HuH-7 (cell line): ENCODE measurements around the gene CDK13.

Source experiments
- DNase-seq: peaks from one replicate; pipeline ENCODE4 v3.0.0; 2011; ENCODE audit warnings: low spot score

Gene CDK13

GRCh38 chr7:39948956-39949928, 814 bp upstream of the CDK13 start:
- DNase-seq: peak; percentile 96

DNA sequence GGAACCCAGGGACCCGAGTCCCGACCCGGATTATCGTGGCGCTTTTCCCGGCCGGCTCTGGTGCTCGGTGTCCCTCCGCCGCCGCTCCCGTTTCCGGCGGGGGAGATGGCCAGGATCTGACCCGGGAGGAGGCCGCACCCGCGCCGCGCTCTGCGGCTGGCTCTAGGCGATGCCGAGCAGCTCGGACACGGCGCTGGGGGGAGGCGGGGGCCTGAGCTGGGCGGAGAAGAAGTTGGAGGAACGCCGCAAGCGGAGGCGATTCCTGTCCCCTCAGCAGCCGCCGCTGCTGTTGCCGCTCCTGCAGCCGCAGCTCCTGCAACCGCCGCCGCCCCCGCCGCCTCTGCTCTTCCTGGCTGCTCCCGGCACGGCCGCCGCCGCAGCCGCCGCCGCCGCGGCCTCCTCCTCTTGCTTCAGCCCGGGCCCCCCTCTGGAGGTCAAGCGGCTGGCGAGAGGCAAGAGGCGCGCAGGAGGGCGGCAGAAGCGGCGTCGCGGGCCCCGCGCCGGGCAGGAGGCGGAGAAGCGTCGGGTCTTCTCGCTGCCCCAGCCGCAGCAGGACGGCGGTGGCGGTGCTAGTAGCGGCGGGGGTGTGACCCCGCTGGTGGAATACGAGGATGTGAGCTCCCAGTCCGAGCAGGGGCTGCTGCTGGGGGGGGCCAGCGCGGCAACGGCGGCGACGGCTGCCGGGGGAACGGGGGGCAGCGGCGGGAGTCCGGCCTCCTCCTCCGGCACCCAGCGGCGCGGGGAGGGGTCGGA, 593 bp downstream of the CDK13 start:
- DNase-seq: peak; percentile 32

DNA sequence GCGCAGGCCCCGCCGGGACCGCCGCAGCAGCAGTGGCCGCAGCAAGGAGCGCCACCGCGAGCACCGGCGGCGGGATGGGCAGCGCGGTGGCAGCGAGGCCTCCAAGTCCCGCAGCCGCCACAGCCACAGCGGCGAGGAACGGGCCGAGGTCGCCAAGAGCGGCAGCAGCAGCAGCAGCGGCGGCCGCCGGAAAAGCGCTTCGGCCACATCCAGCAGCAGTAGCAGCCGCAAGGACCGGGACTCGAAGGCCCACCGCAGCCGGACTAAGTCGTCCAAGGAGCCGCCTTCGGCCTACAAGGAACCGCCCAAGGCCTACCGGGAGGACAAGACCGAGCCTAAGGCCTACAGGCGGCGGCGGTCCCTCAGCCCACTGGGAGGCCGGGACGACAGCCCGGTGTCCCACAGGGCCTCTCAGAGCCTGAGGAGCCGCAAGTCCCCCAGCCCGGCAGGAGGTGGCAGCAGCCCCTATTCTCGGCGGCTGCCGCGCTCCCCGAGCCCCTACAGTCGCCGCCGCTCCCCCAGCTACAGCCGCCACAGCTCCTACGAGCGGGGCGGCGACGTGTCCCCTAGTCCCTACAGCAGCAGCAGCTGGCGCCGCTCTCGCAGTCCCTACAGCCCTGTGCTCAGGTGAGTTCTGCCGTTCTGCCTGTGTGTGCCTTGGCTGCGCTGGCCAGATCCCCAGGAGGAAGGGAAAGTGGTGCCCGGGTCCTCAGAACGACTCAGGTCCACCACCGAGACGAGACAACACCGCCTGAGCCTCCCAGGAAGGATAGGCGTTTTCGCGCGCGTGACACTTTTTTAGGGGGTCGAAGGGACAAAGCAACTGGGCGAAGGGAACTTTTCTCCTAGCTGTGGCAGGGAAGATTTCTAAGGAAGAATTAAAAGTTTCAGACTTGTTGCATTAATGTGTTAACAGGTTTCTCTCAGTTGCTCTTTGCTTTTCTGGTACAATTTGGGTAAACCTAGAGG, 1.5 kb downstream of the CDK13 start:
- DNase-seq: peak; percentile 63

- DNase-seq: no peak
Measured at GRCh38 chr7:39952374-39952773, 2.3 kb downstream of the CDK13 start.

GRCh38 chr7:39952803-39953202, 2.7 kb downstream of the CDK13 start:
- DNase-seq: no peak

- DNase-seq: no peak
Measured at GRCh38 chr7:39954694-39955093, 4.6 kb downstream of the CDK13 start.

GRCh38 chr7:39958038-39958437, 8.0 kb downstream of the CDK13 start:
- no peak for DNase-seq

GRCh38 chr7:39967406-39968161, 17.5 kb downstream of the CDK13 start:
- DNase-seq: no peak

DNA sequence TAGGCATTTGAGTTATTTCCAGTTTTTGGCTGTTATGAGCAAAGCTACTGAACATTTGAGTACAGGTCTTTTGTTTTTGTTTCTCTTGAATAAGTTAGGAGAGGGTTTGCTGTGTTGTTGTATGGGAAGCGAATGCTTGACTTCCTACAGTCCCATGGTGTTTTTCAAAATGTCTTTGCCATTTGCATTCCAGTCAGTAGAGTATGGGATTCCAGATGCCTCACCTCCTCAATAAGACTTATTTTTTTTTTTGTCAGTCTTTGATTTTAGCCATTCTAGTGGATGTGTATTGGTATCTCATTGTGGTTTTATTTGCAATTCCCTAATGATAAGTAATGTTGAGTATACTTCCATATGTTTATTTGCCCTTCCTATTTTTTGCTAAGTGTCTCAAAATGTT, 19.4 kb downstream of the CDK13 start:
- no peak for DNase-seq

GRCh38 chr7:39971924-39972323, 21.9 kb downstream of the CDK13 start:
- DNase-seq: no peak

- no peak for DNase-seq
Measured at GRCh38 chr7:39973801-39974200, 23.7 kb downstream of the CDK13 start.

GRCh38 chr7:39978230-39978934, 28.3 kb downstream of the CDK13 start:
- no peak for DNase-seq

GRCh38 chr7:39979406-39980073, 29.5 kb downstream of the CDK13 start:
- no peak for DNase-seq

DNA sequence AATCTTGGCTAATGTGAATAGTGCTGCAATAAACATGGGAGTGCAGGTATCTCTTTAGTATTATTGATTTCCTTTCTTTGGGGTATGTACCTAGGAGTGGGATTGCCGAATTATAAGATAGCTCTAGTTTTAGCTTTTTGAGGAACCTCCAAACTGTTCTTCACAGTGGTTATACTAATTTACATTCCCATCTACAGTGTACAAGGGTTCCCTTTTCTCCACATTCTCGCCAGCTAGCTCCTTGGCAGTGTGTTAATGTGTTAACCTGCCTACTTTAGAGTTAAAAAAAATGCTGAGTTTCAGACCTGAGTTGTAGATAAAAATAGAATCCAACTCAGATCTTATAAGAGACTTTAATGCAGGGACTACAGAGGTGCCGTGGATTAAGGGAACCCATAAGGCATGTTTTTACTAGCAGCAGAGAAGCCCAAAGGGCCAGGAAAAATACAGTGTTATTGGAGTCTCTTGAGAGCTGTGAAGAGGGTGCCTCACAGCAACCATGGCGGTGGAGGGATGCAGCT, 35.4 kb downstream of the CDK13 start:
- no peak for DNase-seq

GRCh38 chr7:39987641-39988347, 37.7 kb downstream of the CDK13 start:
- DNase-seq: no peak

GRCh38 chr7:40000734-40001315, 50.8 kb downstream of the CDK13 start:
- no peak for DNase-seq

- no peak for DNase-seq
Measured at GRCh38 chr7:40001649-40002048, 51.6 kb downstream of the CDK13 start.

DNA sequence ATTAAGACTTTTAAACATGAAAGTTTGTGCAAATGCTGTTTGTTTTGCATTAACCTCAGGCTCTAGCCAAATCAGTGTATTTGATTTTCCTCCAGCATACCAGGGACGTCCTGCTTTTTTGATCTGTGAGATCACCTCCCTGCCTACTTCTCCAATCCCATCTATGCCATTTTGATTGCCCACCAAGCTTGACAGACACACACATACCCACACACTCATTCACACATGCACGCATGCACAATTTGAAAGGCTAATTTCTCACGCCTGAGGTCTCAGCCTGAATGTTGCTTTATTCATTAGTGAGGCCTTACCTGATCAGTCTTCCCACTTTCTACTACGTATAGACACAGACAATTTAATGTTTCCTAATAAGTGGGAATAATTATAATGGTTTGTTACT, 53.5 kb downstream of the CDK13 start:
- no peak for DNase-seq
